CD4-positive, alpha-beta T cell (primary cell): ENCODE results near the gene SSC4D. TPM values are rescaled to one million over a fixed set of nuclear protein-coding genes. Genes with fewer than 3 reads are reported as not detected.
A peak's percentile ranks its signal among the peaks of the same experiment; 100 is the strongest.

Experiments used
- ATAC-seq: fragments of 200-7000 bp; cut with Tn5 transposase; one replicate; pipeline ENCODE4 v1.10.0; 2022; ENCODE audit warnings: mild to moderate bottlenecking; ENCODE audit not compliant: poor library complexity
- CTCF ChIA-PET: fragments of 350-600 bp; sonication (Branson Sonifier 250); formaldehyde crosslinking; loops from one replicate; lab custom pipeline; 2021; ENCODE audit warnings: antibody characterized with exemption, inconsistent platforms; lab: Charles Lee
- POLR2A ChIA-PET: fragments of 350-600 bp; sonication (Branson Sonifier 250); formaldehyde crosslinking; loops from one replicate; lab custom pipeline; 2021; ENCODE audit warnings: antibody characterized with exemption, inconsistent platforms; lab: Charles Lee
- DNase-seq, 14 experiments: peaks; one replicate each; pipeline ENCODE4 v3.0.0-alpha.2; 2013 to 2020; ENCODE audit warnings: mixed read lengths in 2 of 14
- H3K27ac ChIP-seq, 2 donors: one replicate each; pipeline versions ENCODE4 v1.5.1 to v1.7.0; 2013; ENCODE audit warnings: low read length in 2 of 2, low read depth in 1 of 2, mild to moderate bottlenecking in 1 of 2
- H3K27me3 ChIP-seq, 2 experiments: 1 replicate in 1 of 2; 2 replicates in 1 of 2; pipeline versions ENCODE4 v1.6.1 to v1.7.0; 2013; ENCODE audit warnings: low read length in 2 of 2, control low read depth in 1 of 2, mild to moderate bottlenecking in 1 of 2, moderate library complexity in 1 of 2; ENCODE audit not compliant: insufficient read depth in 2 of 2, control insufficient read depth in 1 of 2
- H3K36me3 ChIP-seq: one replicate; pipeline ENCODE4 v1.6.1; 2013; ENCODE audit warnings: low read length, control low read depth; ENCODE audit not compliant: insufficient read depth
- H3K4me1 ChIP-seq: one replicate; pipeline ENCODE4 v1.6.1; 2013; ENCODE audit warnings: low read length, control low read depth; ENCODE audit not compliant: insufficient read depth
- H3K4me3 ChIP-seq: one replicate; pipeline ENCODE4 v1.5.1; 2013; ENCODE audit warnings: mild to moderate bottlenecking, low read length, moderate library complexity
- H3K9me3 ChIP-seq, 2 experiments: 1 replicate in 1 of 2; 2 replicates in 1 of 2; pipeline versions ENCODE4 v1.6.1 to v1.7.0; 2013; ENCODE audit warnings: low read length in 2 of 2, mild to moderate bottlenecking in 2 of 2, control low read depth in 1 of 2, moderate library complexity in 1 of 2; ENCODE audit not compliant: control insufficient read depth in 1 of 2, insufficient read depth in 1 of 2
- H3K27ac Mint-ChIP-seq: one replicate; pipeline ENCODE4 v1.8.0; 2020; ENCODE audit warnings: mixed read lengths
- H3K27me3 Mint-ChIP-seq: one replicate; pipeline ENCODE4 v1.8.0; 2021; ENCODE audit warnings: mixed read lengths
- H3K36me3 Mint-ChIP-seq: one replicate; pipeline ENCODE4 v1.8.0; 2021; ENCODE audit warnings: low read depth, mixed read lengths
- H3K4me1 Mint-ChIP-seq: one replicate; pipeline ENCODE4 v1.8.0; 2021; ENCODE audit warnings: low read depth, mixed read lengths
- H3K4me3 Mint-ChIP-seq: one replicate; pipeline ENCODE4 v1.8.0; 2020; ENCODE audit warnings: mild to moderate bottlenecking, mixed read lengths
- H3K9me3 Mint-ChIP-seq: one replicate; pipeline ENCODE4 v1.8.0; 2020; ENCODE audit warnings: mixed read lengths
- CTCF ChIP-seq: fragments of 200-600 bp; IDR thresholded peaks from one replicate; pipeline ENCODE4 v1.8.0; 2022; ENCODE audit warnings: antibody characterized with exemption, mild to moderate bottlenecking
- intact Hi-C, 2 experiments: fragments of 100-400 bp; cut with DNase I in 1 of 2; cut with micrococcal nuclease in 1 of 2; formaldehyde crosslinking; loops; one replicate each; pipeline versions ENCODE4 v1.15.1 to v1.9.0; 2023 to 2025; cut with DNase I, micrococcal nuclease
- total RNA-seq, 174 experiments: library from RNA in 2 of 174; stranded (reverse) in 2 of 174; gene quantifications; one replicate each; pipeline ENCODE4 v1.2.3 and lab custom pipeline; 2021 to 2026

Gene SSC4D
- total RNA-seq, 2 experiments from 2014 or later, result not detected

GRCh38 chr7:76351372-76351771 lies 58.1 kb downstream of the SSC4D start:
- Histone ChIP-seq H3K36me3 (peaks cover 30% of the 10 kb centered on the region), H3K27ac (no peak overlapping the region), H3K9me3 (no peaks in the 10 kb centered on the region), H3K27me3 (no peaks in the 10 kb centered on the region), H3K4me1 (peaks cover 51% of the 10 kb centered on the region), H3K4me3 (no peak overlapping the region)
- intact Hi-C loops, result no loop called here
- Mint-ChIP-seq H3K4me3 (peak overlapping the region; percentile 46), H3K4me1 (peaks cover 74% of the 10 kb centered on the region), H3K36me3 (peaks cover 71% of the 10 kb centered on the region), H3K27ac (peak overlapping the region; percentile 4), H3K9me3 (no peaks in the 10 kb centered on the region), H3K27me3 (no peaks in the 10 kb centered on the region)
- POLR2A ChIA-PET, result interaction anchor here (1.3 kb wide), 1 partner anchor 437 kb away, joined by 3 read pairs; the partner anchor contains the start of gene POR
- no peak for ATAC-seq
- no peak for TF ChIP-seq CTCF
- CTCF ChIA-PET, result interaction anchor here (1.2 kb wide), 1 partner anchor 37 kb away, joined by 3 read pairs; no protein-coding TSS in a partner anchor
- DNase-seq, result no peak

GRCh38 chr7:76349313-76349885 lies 60.1 kb downstream of the SSC4D start:
- Mint-ChIP-seq H3K4me3 (no peak overlapping the region), H3K4me1 (peaks cover 67% of the 10 kb centered on the region), H3K27ac (no peak overlapping the region), H3K9me3 (no peaks in the 10 kb centered on the region), H3K27me3 (no peaks in the 10 kb centered on the region), H3K36me3 (peaks cover 72% of the 10 kb centered on the region)
- no peak overlapping the region for H3K27ac ChIP-seq
- ChIA-PET CTCF (interaction anchor here (1.4 kb wide), 1 partner anchor 35 kb away, joined by 7 read pairs; no protein-coding TSS in a partner anchor), POLR2A (interaction anchor here (1.2 to 1.9 kb wide), 2 partner anchors 10 to 31 kb away, joined by 5 to 6 read pairs; partner anchors contain the start of gene YWHAG)
- TF ChIP-seq CTCF, result no peak
- H3K36me3 ChIP-seq, result peaks cover 37% of the 10 kb centered on the region
- peaks cover 51% of the 10 kb centered on the region for H3K4me1 ChIP-seq
- no peak overlapping the region for H3K4me3 ChIP-seq
- ATAC-seq (no peak), DNase-seq (no peak)
- no peaks in the 10 kb centered on the region for H3K27me3 ChIP-seq
- no peaks in the 10 kb centered on the region for H3K9me3 ChIP-seq
- intact Hi-C loops, result no loop called here

- Mint-ChIP-seq H3K27ac (peak overlapping the region; percentile 18), H3K36me3 (peaks cover 86% of the 10 kb centered on the region), H3K9me3 (no peaks in the 10 kb centered on the region), H3K4me3 (no peak overlapping the region), H3K4me1 (peaks cover 73% of the 10 kb centered on the region), H3K27me3 (no peaks in the 10 kb centered on the region)
- CTCF ChIA-PET, result interaction anchor here (0.7 to 1.3 kb wide), 3 partner anchors 22 to 1683 kb away, joined by 3 to 4 read pairs (median 3); no protein-coding TSS in a partner anchor
- H3K9me3 ChIP-seq, result no peaks in the 10 kb centered on the region
- intact Hi-C loops, result no loop called here
- DNase-seq (no peak), ATAC-seq (no peak)
- H3K27ac ChIP-seq, result no peak overlapping the region
- H3K36me3 ChIP-seq, result peaks cover 50% of the 10 kb centered on the region
- no peaks in the 10 kb centered on the region for H3K27me3 ChIP-seq
- H3K4me3 ChIP-seq, result no peak overlapping the region
- POLR2A ChIA-PET, result no interaction called here
- H3K4me1 ChIP-seq, result peaks cover 37% of the 10 kb centered on the region
- TF ChIP-seq CTCF, result no peak
These were observed 61.8 kb downstream of the SSC4D start for GRCh38 chr7:76347710-76348109.
